ENCODE measurements around the gene OCEL1.
"Not testable (repeated sequence)": the region's sequence is repeated elsewhere in the genome, so short reads cannot be mapped to it uniquely, and the experiment has no call there.

OCEL1 gene

GRCh38 chr19:17260842-17261325 is 34.9 kb downstream of the OCEL1 start:
- Histone ChIP-seq H3K36me3 (ENCODE audit: insufficient read depth, low read length) (no peaks in the 10 kb centered on the region), H3K4me1 (ENCODE audit: insufficient read depth, low read length) (no peaks in the 10 kb centered on the region), H3K9ac (ENCODE audit: low read length) (no peak overlapping the region), H3K4me3 (ENCODE audit: low read depth in 1 of 2, low read length in 2 of 2) (no peak overlapping the region), H3K9me3 (ENCODE audit: low read length) (no peaks in the 10 kb centered on the region), H3K27me3 (ENCODE audit: control insufficient read depth in 1 of 2, insufficient read depth in 2 of 2, low read length in 2 of 2) (no peaks in the 10 kb centered on the region), H3K27ac (ENCODE audit: low read depth, low read length) (no peak overlapping the region)

DNA sequence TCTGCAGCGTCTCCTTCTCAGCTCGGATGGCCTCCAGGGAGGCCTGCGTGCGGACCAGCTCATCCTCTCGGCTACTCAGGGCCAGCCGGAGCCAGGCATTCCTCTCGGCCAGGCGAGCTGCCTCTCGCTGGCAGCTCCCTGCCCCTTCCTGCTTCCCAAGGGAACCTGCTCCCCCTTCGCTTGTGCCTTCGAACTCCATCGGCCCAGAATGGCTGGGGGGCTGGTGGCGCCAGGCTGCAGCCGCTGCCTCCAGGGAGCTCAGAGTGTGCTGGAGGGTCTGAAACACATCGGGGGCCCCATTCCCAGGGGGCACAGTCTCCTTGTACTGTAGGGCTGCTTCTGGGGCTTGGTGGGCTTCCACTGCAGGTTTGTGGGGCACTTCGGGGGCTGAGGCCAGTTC is 36.5 kb downstream of the OCEL1 start:
- no peak overlapping the region for H3K9ac ChIP-seq (ENCODE audit: low read length)
- no peaks in the 10 kb centered on the region for H3K36me3 ChIP-seq (ENCODE audit: insufficient read depth, low read length)
- H3K27ac ChIP-seq (ENCODE audit: low read depth, low read length): no peak overlapping the region
- H3K4me3 ChIP-seq (ENCODE audit: low read depth in 1 of 2, low read length in 2 of 2): no peak overlapping the region
- H3K4me1 ChIP-seq (ENCODE audit: insufficient read depth, low read length): peaks cover 3% of the 10 kb centered on the region
- no peaks in the 10 kb centered on the region for H3K27me3 ChIP-seq (ENCODE audit: control insufficient read depth in 1 of 2, insufficient read depth in 2 of 2, low read length in 2 of 2)
- H3K9me3 ChIP-seq (ENCODE audit: low read length): no peaks in the 10 kb centered on the region

- no peaks in the 10 kb centered on the region for H3K9me3 ChIP-seq (ENCODE audit: low read length)
- H3K36me3 ChIP-seq (ENCODE audit: insufficient read depth, low read length): no peaks in the 10 kb centered on the region
- no peaks in the 10 kb centered on the region for H3K27me3 ChIP-seq (ENCODE audit: control insufficient read depth in 1 of 2, insufficient read depth in 2 of 2, low read length in 2 of 2)
- peaks cover 9% of the 10 kb centered on the region for H3K4me1 ChIP-seq (ENCODE audit: insufficient read depth, low read length)
- no peak overlapping the region for H3K27ac ChIP-seq (ENCODE audit: low read depth, low read length)
- H3K4me3 ChIP-seq (ENCODE audit: low read depth in 1 of 2, low read length in 2 of 2): no peak overlapping the region
- no peak overlapping the region for H3K9ac ChIP-seq (ENCODE audit: low read length)
Observed at GRCh38 chr19:17263712-17264640, 38.0 kb downstream of the OCEL1 start.

DNA sequence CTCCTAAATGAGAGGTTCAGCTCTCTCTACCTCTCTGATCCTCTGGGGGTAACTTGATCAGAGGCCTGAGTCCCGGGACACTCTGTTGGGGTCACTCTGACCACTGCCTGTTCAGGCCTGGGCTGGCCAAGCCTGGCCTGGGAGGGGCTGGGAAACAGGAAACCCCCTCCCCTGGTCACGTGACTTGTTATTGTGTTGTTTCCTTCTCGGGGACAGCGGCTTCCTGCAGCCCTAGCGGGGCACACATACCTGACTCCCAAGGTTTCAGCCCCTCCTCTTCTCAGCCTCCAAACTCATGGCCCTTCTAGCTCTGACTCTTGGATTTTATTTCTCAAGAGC is 38.6 kb downstream of the OCEL1 start, which contains the start of gene USHBP1:
Gene USHBP1, minus strand, starts transcription at position 105 of the 339 bp plus-strand sequence. CDS start 446 bp downstream, outside the sequence.
- H3K4me3 ChIP-seq (ENCODE audit: low read depth in 1 of 2, low read length in 2 of 2): no peak within 1 kb of the TSS
- H3K36me3 ChIP-seq (ENCODE audit: insufficient read depth, low read length): no peaks in the 10 kb centered on the region
- H3K9me3 ChIP-seq (ENCODE audit: low read length): no peaks in the 10 kb centered on the region
- no peak within 1 kb of the TSS for H3K9ac ChIP-seq (ENCODE audit: low read length)
- peaks cover 9% of the 10 kb centered on the region for H3K4me1 ChIP-seq (ENCODE audit: insufficient read depth, low read length)
- no peaks in the 10 kb centered on the region for H3K27me3 ChIP-seq (ENCODE audit: control insufficient read depth in 1 of 2, insufficient read depth in 2 of 2, low read length in 2 of 2)
- no peak within 1 kb of the TSS for H3K27ac ChIP-seq (ENCODE audit: low read depth, low read length)

DNA sequence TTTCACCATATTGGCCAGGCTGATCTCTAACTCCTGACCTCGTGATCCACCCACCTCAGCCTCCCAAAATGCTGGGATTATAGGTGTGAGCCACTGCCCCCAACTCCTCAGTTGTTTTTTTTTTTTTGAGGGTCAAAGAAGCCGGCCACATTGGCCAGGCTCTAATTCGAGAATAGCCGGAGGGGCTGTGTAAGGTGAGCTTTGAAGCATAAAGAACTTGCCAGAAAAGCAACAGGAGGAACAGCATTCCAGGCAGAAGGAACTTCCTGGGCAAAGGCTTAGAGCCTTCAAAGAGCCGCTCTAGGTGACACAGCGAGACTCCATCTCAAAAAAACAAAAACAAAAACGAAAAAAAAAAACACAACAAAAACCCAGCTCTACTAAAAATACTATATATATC is 40.0 kb downstream of the OCEL1 start:
- H3K36me3 ChIP-seq (ENCODE audit: insufficient read depth, low read length): peaks cover 5% of the 10 kb centered on the region
- peaks cover 9% of the 10 kb centered on the region for H3K4me1 ChIP-seq (ENCODE audit: insufficient read depth, low read length)
- H3K9me3 ChIP-seq (ENCODE audit: low read length): no peaks in the 10 kb centered on the region
- H3K9ac ChIP-seq (ENCODE audit: low read length): no peak overlapping the region
- H3K27me3 ChIP-seq (ENCODE audit: control insufficient read depth in 1 of 2, insufficient read depth in 2 of 2, low read length in 2 of 2): no peaks in the 10 kb centered on the region
- no peak overlapping the region for H3K27ac ChIP-seq (ENCODE audit: low read depth, low read length)
- no peak overlapping the region for H3K4me3 ChIP-seq (ENCODE audit: low read depth in 1 of 2, low read length in 2 of 2)

- Histone ChIP-seq H3K4me3 (ENCODE audit: low read depth in 1 of 2, low read length in 2 of 2) (no peak overlapping the region), H3K4me1 (ENCODE audit: insufficient read depth, low read length) (peaks cover 9% of the 10 kb centered on the region), H3K9ac (ENCODE audit: low read length) (no peak overlapping the region), H3K27ac (ENCODE audit: low read depth, low read length) (no peak overlapping the region), H3K27me3 (ENCODE audit: control insufficient read depth in 1 of 2, insufficient read depth in 2 of 2, low read length in 2 of 2) (no peaks in the 10 kb centered on the region), H3K36me3 (ENCODE audit: insufficient read depth, low read length) (peaks cover 5% of the 10 kb centered on the region), H3K9me3 (ENCODE audit: low read length) (no peaks in the 10 kb centered on the region)
Observed at GRCh38 chr19:17266589-17266974, 40.6 kb downstream of the OCEL1 start.

GRCh38 chr19:17266975-17267788 is 41.2 kb downstream of the OCEL1 start, which contains the start of gene BABAM1:
Gene BABAM1 (plus strand): TSS chr19:17267443. CDS start chr19:17268807, 1,364 bp downstream.
- H3K27me3 ChIP-seq (ENCODE audit: control insufficient read depth in 1 of 2, insufficient read depth in 2 of 2, low read length in 2 of 2): no peaks in the 10 kb centered on the region
- H3K9me3 ChIP-seq (ENCODE audit: low read length): no peaks in the 10 kb centered on the region
- peaks cover 5% of the 10 kb centered on the region for H3K36me3 ChIP-seq (ENCODE audit: insufficient read depth, low read length)
- H3K4me3 ChIP-seq (ENCODE audit: low read depth in 1 of 2, low read length in 2 of 2): peak within 1 kb of the TSS; percentile 85 to 87
- peaks cover 9% of the 10 kb centered on the region for H3K4me1 ChIP-seq (ENCODE audit: insufficient read depth, low read length)
- peak within 1 kb of the TSS; percentile 91 for H3K27ac ChIP-seq (ENCODE audit: low read depth, low read length)
- H3K9ac ChIP-seq (ENCODE audit: low read length): peak within 1 kb of the TSS; percentile 67

DNA sequence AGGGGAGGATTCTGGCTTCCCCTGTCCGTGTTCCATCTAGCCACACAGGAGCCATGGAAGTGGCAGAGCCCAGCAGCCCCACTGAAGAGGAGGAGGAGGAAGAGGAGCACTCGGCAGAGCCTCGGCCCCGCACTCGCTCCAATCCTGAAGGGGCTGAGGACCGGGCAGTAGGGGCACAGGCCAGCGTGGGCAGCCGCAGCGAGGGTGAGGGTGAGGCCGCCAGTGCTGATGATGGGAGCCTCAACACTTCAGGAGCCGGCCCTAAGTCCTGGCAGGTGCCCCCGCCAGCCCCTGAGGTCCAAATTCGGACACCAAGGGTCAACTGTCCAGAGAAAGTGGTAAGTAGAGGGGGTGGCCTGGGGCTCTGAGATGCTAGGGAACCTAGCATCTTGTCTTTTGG is 42.7 kb downstream of the OCEL1 start:
- Histone ChIP-seq H3K4me1 (ENCODE audit: insufficient read depth, low read length) (peaks cover 9% of the 10 kb centered on the region), H3K27me3 (ENCODE audit: control insufficient read depth in 1 of 2, insufficient read depth in 2 of 2, low read length in 2 of 2) (no peaks in the 10 kb centered on the region), H3K36me3 (ENCODE audit: insufficient read depth, low read length) (peaks cover 5% of the 10 kb centered on the region), H3K9me3 (ENCODE audit: low read length) (no peaks in the 10 kb centered on the region), H3K27ac (ENCODE audit: low read depth, low read length) (no peak overlapping the region), H3K9ac (ENCODE audit: low read length) (no peak overlapping the region), H3K4me3 (ENCODE audit: low read depth in 1 of 2, low read length in 2 of 2) (no peak overlapping the region)

DNA sequence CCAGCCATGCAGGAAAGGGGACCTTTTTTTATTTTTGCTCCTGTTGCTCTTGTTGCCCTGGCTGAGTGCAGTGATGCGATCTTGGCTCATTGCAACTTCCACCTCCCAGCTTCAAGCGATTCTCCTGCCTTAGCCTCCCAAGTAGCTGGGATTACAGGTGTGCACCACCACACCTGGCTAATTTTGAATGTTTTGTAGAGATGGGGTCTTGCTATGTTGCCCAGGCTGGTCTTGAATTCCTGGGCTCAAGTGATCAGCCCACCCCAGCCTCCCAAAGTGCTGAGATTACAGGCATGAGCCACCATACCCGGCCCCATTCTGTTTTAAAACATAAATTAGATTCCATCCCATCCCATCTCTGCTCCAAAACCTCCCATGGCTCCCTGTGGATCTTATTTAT is 48.9 kb downstream of the OCEL1 start:
- H3K9me3 ChIP-seq (ENCODE audit: low read length); H3K27ac ChIP-seq (ENCODE audit: low read depth, low read length); H3K4me1 ChIP-seq (ENCODE audit: insufficient read depth, low read length); H3K4me3 ChIP-seq (ENCODE audit: low read depth in 1 of 2, low read length in 2 of 2); H3K9ac ChIP-seq (ENCODE audit: low read length); H3K27me3 ChIP-seq (ENCODE audit: control insufficient read depth in 1 of 2, insufficient read depth in 2 of 2, low read length in 2 of 2): not testable (repeated sequence)
- H3K36me3 ChIP-seq (ENCODE audit: insufficient read depth, low read length): peaks cover 35% of the 10 kb centered on the region

DNA sequence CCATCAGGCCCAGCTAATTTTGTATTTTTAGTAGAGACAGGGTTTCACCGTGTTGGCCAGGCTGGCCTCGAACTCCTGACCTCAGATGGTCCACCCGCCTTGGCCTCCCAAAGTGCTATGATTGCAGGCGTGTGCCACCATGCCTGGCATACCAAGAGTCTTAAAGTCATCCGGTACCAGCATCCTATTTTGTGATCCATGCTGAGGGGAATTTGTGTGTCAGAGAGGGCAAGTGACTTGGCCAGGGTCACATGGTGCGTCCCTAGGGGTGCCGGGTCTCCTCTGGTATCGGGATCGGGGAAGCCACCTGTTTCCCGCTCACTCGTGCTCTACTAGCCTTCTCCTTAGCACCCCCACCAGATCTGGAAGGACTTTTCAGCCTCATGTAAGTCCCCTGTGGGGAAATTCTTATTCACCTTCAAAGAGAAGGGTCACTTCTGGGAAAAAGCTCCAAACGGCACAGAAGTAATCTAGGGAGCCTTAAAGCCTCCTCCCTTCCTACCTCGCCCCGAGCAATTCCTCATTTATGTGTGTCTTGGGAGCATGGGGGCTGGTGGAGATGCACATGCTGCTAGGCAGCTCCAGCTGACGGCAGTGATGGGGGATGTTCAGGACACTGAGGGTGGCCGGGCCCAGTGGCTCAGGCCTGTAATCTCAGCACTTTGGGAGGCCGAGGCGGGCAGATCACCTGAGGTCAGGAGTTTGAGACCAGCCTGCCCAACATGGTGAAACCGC is 49.6 kb downstream of the OCEL1 start:
- Histone ChIP-seq H3K4me3 (ENCODE audit: low read depth in 1 of 2, low read length in 2 of 2) (no peak overlapping the region), H3K27ac (ENCODE audit: low read depth, low read length) (no peak overlapping the region), H3K27me3 (ENCODE audit: control insufficient read depth in 1 of 2, insufficient read depth in 2 of 2, low read length in 2 of 2) (no peaks in the 10 kb centered on the region), H3K36me3 (ENCODE audit: insufficient read depth, low read length) (peaks cover 30% of the 10 kb centered on the region), H3K9ac (ENCODE audit: low read length) (no peak overlapping the region), H3K9me3 (ENCODE audit: low read length) (no peaks in the 10 kb centered on the region), H3K4me1 (ENCODE audit: insufficient read depth, low read length) (no peaks in the 10 kb centered on the region)

Data from muscle layer of colon (tissue), 2 donors.